K562 (cell line): Measurements from ENCODE around the gene RHPN2. TPM values are rescaled to one million over a fixed set of nuclear protein-coding genes. Genes with fewer than 3 reads are reported as not detected.

ENCODE experiments used
- ATAC-seq: fragments of 200-7000 bp; cut with Tn5 transposase; 3 replicates; pipeline ENCODE4 v1.9.1; 2020; ENCODE audit warnings: moderate library complexity
- BruUV-seq: library from RNA; stranded (reverse); fragments of 400-500 nt; replicated peaks from 2 replicates; lab custom pipeline; 2021; lab: Mats Ljungman, UMichigan
- CTCF ChIA-PET: fragments of 300-600 bp; formaldehyde crosslinking; extraction: SDS; loops from one replicate; lab custom pipeline; 2021; ENCODE audit warnings: low intra/inter-chr PET ratio; lab: Yijun Ruan, JAX
- POLR2A ChIA-PET: fragments of 300-600, 350-650 bp; sonication (Branson Sonifier 250); formaldehyde crosslinking; extraction: SDS; loops from one replicate; lab custom pipeline; 2021; ENCODE audit warnings: antibody characterized with exemption, inconsistent platforms; lab: Yijun Ruan, JAX
- DNase-seq, 4 experiments: peaks; one replicate each; pipeline versions ENCODE4 v3.0.0 to v3.0.0-alpha.2; 2011 to 2018; ENCODE audit warnings: low spot score in 3 of 4, mixed read lengths in 3 of 4; ENCODE audit errors: extremely low read depth in 1 of 4
- FAIRE-seq: peaks from 2 replicates; lab custom pipeline; 2011; peaks lifted over from hg19 to GRCh38; lab: Jason Lieb, UNC
- H2AFZ ChIP-seq: 2 replicates; pipeline ENCODE4 v1.6.0; 2011; ENCODE audit warnings: low read depth, low read length, control low read depth, inconsistent platforms
- H3K27ac ChIP-seq: fragments of 200-600 bp; 3 replicates; pipeline ENCODE4 v1.8.0; 2011; ENCODE audit warnings: low read depth, mild to moderate bottlenecking, control low read depth, inconsistent platforms, low read length, moderate library complexity, mixed read lengths; ENCODE audit errors: extremely low read depth
- H3K27me3 ChIP-seq, 2 experiments: fragments of 300-600 bp in 1 of 2; 2 replicates in 1 of 2; 3 replicates in 1 of 2; pipeline versions ENCODE4 v1.6.0 to v1.8.0; 2011; ENCODE audit warnings: inconsistent platforms in 2 of 2, low read length in 2 of 2, mild to moderate bottlenecking in 1 of 2, mixed read lengths in 1 of 2, moderate library complexity in 1 of 2; ENCODE audit not compliant: control insufficient read depth in 2 of 2, insufficient read depth in 2 of 2
- H3K36me3 ChIP-seq: fragments of 300-600 bp; 3 replicates; pipeline ENCODE4 v1.8.0; 2011; ENCODE audit warnings: mild to moderate bottlenecking, low read length, inconsistent platforms; ENCODE audit not compliant: control insufficient read depth, insufficient read depth
- H3K4me1 ChIP-seq, 2 experiments: fragments of 200-600 bp in 1 of 2; replicated peaks in 1 of 2; 2 replicates in 1 of 2; 3 replicates in 1 of 2; pipeline versions ENCODE4 v1.5.1 to v1.8.0; 2011; ENCODE audit warnings: inconsistent platforms in 2 of 2, low read length in 2 of 2, mild to moderate bottlenecking in 1 of 2, mixed read lengths in 1 of 2, moderate library complexity in 1 of 2; ENCODE audit not compliant: control insufficient read depth in 2 of 2, insufficient read depth in 2 of 2
- H3K4me2 ChIP-seq: 2 replicates; pipeline ENCODE4 v1.6.1; 2011; ENCODE audit warnings: low read length, control low read depth, inconsistent platforms, mixed read lengths; ENCODE audit not compliant: insufficient read depth
- H3K4me3 ChIP-seq: fragments of 200-600 bp; sonication (generic), shearing (Covaris generic); 2 replicates; pipeline ENCODE4 v1.5.1; 2016; ENCODE audit warnings: control low read depth, inconsistent platforms
- H3K79me2 ChIP-seq: fragments of 200-600 bp; 3 replicates; pipeline ENCODE4 v1.8.0; 2011; ENCODE audit warnings: low read length, inconsistent platforms; ENCODE audit not compliant: control insufficient read depth, insufficient read depth
- H3K9ac ChIP-seq, 2 experiments: 2 replicates each; pipeline versions ENCODE4 v1.6.0 to v1.6.1; 2011; ENCODE audit warnings: low read depth in 2 of 2, low read length in 2 of 2, control low read depth in 1 of 2, inconsistent platforms in 1 of 2, mild to moderate bottlenecking in 1 of 2, mixed read lengths in 1 of 2; ENCODE audit not compliant: insufficient read depth in 1 of 2
- H3K9me1 ChIP-seq: one replicate; pipeline ENCODE4 v1.6.0; 2011; ENCODE audit warnings: inconsistent platforms, mild to moderate bottlenecking, low read length, moderate library complexity; ENCODE audit not compliant: control insufficient read depth, insufficient read depth
- H3K9me3 ChIP-seq: replicated peaks from 2 replicates; pipeline ENCODE4 v1.5.1; 2011; ENCODE audit warnings: low read depth, low read length, inconsistent platforms; ENCODE audit not compliant: control insufficient read depth, insufficient read depth
- H4K20me1 ChIP-seq: replicated peaks from 2 replicates; pipeline ENCODE4 v1.6.1; 2011; ENCODE audit warnings: low read length, inconsistent platforms, mixed read lengths; ENCODE audit not compliant: control insufficient read depth, insufficient read depth
- ARNT ChIP-seq, 2 experiments: fragments of 450-650 bp; IDR thresholded peaks; 2 replicates each; pipeline ENCODE4 v1.6.1; 2016; ENCODE audit warnings: mild to moderate bottlenecking in 1 of 2
- LARP7 ChIP-seq: fragments of 450-650 bp; IDR thresholded peaks from 2 replicates; pipeline ENCODE4 v1.6.1; 2016
- MAFG ChIP-seq: fragments of 450-650 bp; conservative IDR thresholded peaks from 2 replicates; pipeline ENCODE4 v1.6.1; 2016; ENCODE audit warnings: missing genetic modification characterization, missing compliant biosample characterization
- NCOA4 ChIP-seq: fragments of 450-650 bp; IDR thresholded peaks from 2 replicates; pipeline ENCODE4 v1.6.1; 2018; ENCODE audit warnings: mild to moderate bottlenecking; ENCODE audit not compliant: partially characterized antibody
- NEUROD1 ChIP-seq: fragments of 150-350 bp; IDR thresholded peaks from 2 replicates; pipeline ENCODE4 v1.6.1; 2014; ENCODE audit warnings: borderline replicate concordance, low read length, low read depth; ENCODE audit not compliant: partially characterized antibody
- PHB2 ChIP-seq: fragments of 450-650 bp; IDR thresholded peaks from 2 replicates; pipeline ENCODE4 v1.6.1; 2017; ENCODE audit warnings: low read depth
- RREB1 ChIP-seq: fragments of 250-450 bp; sonication (Bioruptor Pico); IDR thresholded peaks from 2 replicates; pipeline ENCODE4 v1.4.0; 2020
- SMARCA4 ChIP-seq: fragments of 450-650 bp; IDR thresholded peaks from 2 replicates; pipeline ENCODE4 v1.6.1; 2016
- SMARCA5 ChIP-seq: fragments of 450-650 bp; IDR thresholded peaks from 2 replicates; pipeline ENCODE4 v1.6.1; 2016
- TOE1 ChIP-seq, 2 experiments: fragments of 450-650 bp in 1 of 2; sonication (generic) in 1 of 2; formaldehyde crosslinking in 1 of 2; IDR thresholded peaks; 2 replicates each; pipeline versions ENCODE4 v1.7.1 to v1.8.0; 2016 to 2022; ENCODE audit warnings: borderline replicate concordance in 2 of 2, mild to moderate bottlenecking in 2 of 2, antibody characterized with exemption in 1 of 2, inconsistent platforms in 1 of 2, low read depth in 1 of 2, missing genetic modification reagents in 1 of 2, moderate library complexity in 1 of 2
- ZNF263 ChIP-seq: sonication (generic); formaldehyde crosslinking; IDR thresholded peaks from 2 replicates; pipeline ENCODE4 v1.8.0; 2022; ENCODE audit warnings: mild to moderate bottlenecking, missing genetic modification reagents, borderline replicate concordance
- ZNF707 ChIP-seq: fragments of 250-450 bp; sonication (Bioruptor Pico); conservative IDR thresholded peaks from 2 replicates; pipeline ENCODE4 v1.8.0; 2022; ENCODE audit warnings: inconsistent platforms, mild to moderate bottlenecking, moderate library complexity
- WGBS: fragments of 100-300 bp; shearing (Covaris generic); methylation state at CpG from one replicate; pipeline ENCODE4 v1.1.6; 2016; ENCODE audit warnings: low coverage, mixed read lengths; ENCODE audit not compliant: insufficient coverage; ENCODE audit errors: missing lambda C conversion rate; 5-methylcytosine and 5-hydroxymethylcytosine counted together
- in situ Hi-C: fragments of 300-500 bp; cut with MboI; formaldehyde crosslinking; loops from 4 replicates; pipeline ENCODE4 v1.15.0; 2018; ENCODE audit warnings: inconsistent platforms, mixed read lengths
- intact Hi-C: fragments of 100-400 bp; cut with micrococcal nuclease; formaldehyde crosslinking; loops from 2 replicates; pipeline ENCODE4 v1.14.2; 2022
- polyA plus RNA-seq, 8 experiments: library from polyadenylated mRNA; depleted of rRNA in 4 of 8; stranded (reverse) in 5 of 8; unstranded in 3 of 8; fragments of >200 nt; fragmentation: Nextera tagmentation in 2 of 8; fragmentation: Illumina TruSeq in 1 of 8; extraction: Ambion mirVana in 2 of 8; extraction: Trizol in 1 of 8; gene quantifications; 2 replicates each; pipeline versions ENCODE4 v1.2.1 to v1.2.3, GENCODE V29; 2011 to 2014; ENCODE audit warnings: inconsistent platforms in 1 of 8, missing spikeins in 1 of 8
- total RNA-seq, 7 experiments: library from RNA; depleted of rRNA in 6 of 7; stranded (reverse); fragments of >200 nt in 6 of 7; fragmentation: Illumina TruSeq in 2 of 7; extraction: Trizol in 2 of 7; gene quantifications; 2 replicates each; pipeline versions ENCODE4 v1.2.1 to v1.2.3, GENCODE V29; 2011 to 2021; ENCODE audit warnings: low replicate concordance in 1 of 7
- TF ChIP-seq, protein P1 (sequence below): fragments of 450-650 bp; formaldehyde crosslinking; IDR thresholded peaks from 2 replicates; pipeline ENCODE4 v1.4.0; 2020; ENCODE audit warnings: mild to moderate bottlenecking, moderate library complexity
- TF ChIP-seq, protein P2 (sequence below), 2 experiments: fragments of 450-650 bp in 1 of 2; sonication (generic) in 1 of 2; formaldehyde crosslinking in 1 of 2; IDR thresholded peaks in 1 of 2; conservative IDR thresholded peaks in 1 of 2; 2 replicates each; pipeline versions ENCODE4 v1.6.1 to v1.8.1; 2016 to 2023; ENCODE audit warnings: mild to moderate bottlenecking in 2 of 2, moderate library complexity in 2 of 2, inconsistent platforms in 1 of 2, missing genetic modification reagents in 1 of 2

Gene RHPN2
- total and polyA plus RNA-seq, 9 of the 15 experiments (the other 6 are each of a cell fraction or from before 2014, with no cell fraction given): 0.63 to 9.9 (median 3.2) TPM

DNA sequence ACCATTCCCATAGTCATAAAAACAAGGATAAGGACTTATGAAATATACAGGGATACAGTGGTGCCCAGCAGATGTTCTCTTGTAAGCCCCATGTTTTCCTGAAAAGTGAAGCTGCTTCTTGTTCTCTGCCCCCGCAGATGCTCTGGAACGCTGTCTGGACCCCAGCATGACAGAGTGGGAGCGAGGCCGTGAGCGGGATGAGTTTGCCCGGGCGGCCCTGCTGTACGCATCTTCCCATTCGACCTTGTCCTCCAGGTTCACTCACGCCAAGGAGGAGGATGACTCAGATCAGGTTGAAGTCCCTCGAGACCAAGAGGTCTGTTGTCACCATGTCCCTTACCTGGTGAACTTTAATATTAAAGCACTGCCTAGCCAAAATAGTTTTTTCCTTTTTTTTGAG is 46.9 kb upstream of the RHPN2 start:
- no peaks in the 10 kb centered on the region for H3K4me1 ChIP-seq
- no peak overlapping the region for H3K27ac ChIP-seq
- BruUV-seq: no TSS peak
- no peak for DNase-seq
- H2AFZ ChIP-seq: no peak overlapping the region
- H3K4me3 ChIP-seq: no peak overlapping the region
- WGBS: 98% methylated on average over 11 of the region's 11 CpGs
- H3K27me3 ChIP-seq: no peaks in the 10 kb centered on the region
- peaks cover 65% of the 10 kb centered on the region; the same call in 2 of the 3 replicates for H3K36me3 ChIP-seq
- in situ Hi-C loops (no loop called here), intact Hi-C loops (no loop called here)
- POLR2A ChIA-PET: no interaction called here
- H3K79me2 ChIP-seq: no peaks in the 10 kb centered on the region
- no peaks in the 10 kb centered on the region for H4K20me1 ChIP-seq
- FAIRE-seq: no peak
- H3K9me3 ChIP-seq: no peaks in the 10 kb centered on the region
- no peak for ATAC-seq
- TF ChIP-seq, protein P1, sequence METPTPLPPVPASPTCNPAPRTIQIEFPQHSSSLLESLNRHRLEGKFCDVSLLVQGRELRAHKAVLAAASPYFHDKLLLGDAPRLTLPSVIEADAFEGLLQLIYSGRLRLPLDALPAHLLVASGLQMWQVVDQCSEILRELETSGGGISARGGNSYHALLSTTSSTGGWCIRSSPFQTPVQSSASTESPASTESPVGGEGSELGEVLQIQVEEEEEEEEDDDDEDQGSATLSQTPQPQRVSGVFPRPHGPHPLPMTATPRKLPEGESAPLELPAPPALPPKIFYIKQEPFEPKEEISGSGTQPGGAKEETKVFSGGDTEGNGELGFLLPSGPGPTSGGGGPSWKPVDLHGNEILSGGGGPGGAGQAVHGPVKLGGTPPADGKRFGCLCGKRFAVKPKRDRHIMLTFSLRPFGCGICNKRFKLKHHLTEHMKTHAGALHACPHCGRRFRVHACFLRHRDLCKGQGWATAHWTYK (CRISPR knock-in tag): no peak
- TF ChIP-seq ZNF263 (CRISPR knock-in tag): no peak
- no peak for TF ChIP-seq RREB1 (CRISPR knock-in tag)
- TF ChIP-seq TOE1 (IDR thresholded peaks at IDR 0.05; ENCODE audit: borderline replicate concordance): no peak
- no peak for TF ChIP-seq TOE1 (CRISPR knock-in tag; IDR thresholded peaks at IDR 0.05; ENCODE audit: borderline replicate concordance, low read depth)
- TF ChIP-seq, protein P2, sequence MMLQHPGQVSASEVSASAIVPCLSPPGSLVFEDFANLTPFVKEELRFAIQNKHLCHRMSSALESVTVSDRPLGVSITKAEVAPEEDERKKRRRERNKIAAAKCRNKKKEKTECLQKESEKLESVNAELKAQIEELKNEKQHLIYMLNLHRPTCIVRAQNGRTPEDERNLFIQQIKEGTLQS (IDR thresholded peaks at IDR 0.05): no peak
- TF ChIP-seq, protein P2 (CRISPR knock-in tag; conservative IDR thresholded peaks at IDR 0.05): no peak
- no peak for TF ChIP-seq MAFG (tag)
- no peak for TF ChIP-seq ZNF707 (CRISPR knock-in tag)
- TF ChIP-seq SMARCA4: no peak
- TF ChIP-seq SMARCA5: no peak
- no peak for TF ChIP-seq ARNT (IDR thresholded peaks at IDR 0.05)
- TF ChIP-seq LARP7: no peak
- TF ChIP-seq NEUROD1: no peak
- no peak for TF ChIP-seq PHB2
- no peak for TF ChIP-seq NCOA4
- no peak overlapping the region for H3K4me2 ChIP-seq
- H3K9me1 ChIP-seq: no peaks in the 10 kb centered on the region
- CTCF ChIA-PET: no interaction called here
- no peak overlapping the region for H3K9ac ChIP-seq
